ENCODE data around the gene CRACR2B.

CRACR2B gene

GRCh38 chr11:803770-804598 is 23.7 kb upstream of the CRACR2B start:
- Histone ChIP-seq H3K27ac (ENCODE audit: low read depth, low read length) (peak overlapping the region; percentile 62), H3K4me1 (ENCODE audit: insufficient read depth, low read length) (peaks cover 18% of the 10 kb centered on the region), H3K4me3 (ENCODE audit: low read depth in 1 of 2, low read length in 2 of 2) (peak overlapping the region; percentile 70 to 73), H3K9ac (ENCODE audit: low read length) (no peak overlapping the region), H3K27me3 (ENCODE audit: control insufficient read depth in 1 of 2, insufficient read depth in 2 of 2, low read length in 2 of 2) (no peaks in the 10 kb centered on the region), H3K9me3 (ENCODE audit: low read length) (no peaks in the 10 kb centered on the region), H3K36me3 (ENCODE audit: insufficient read depth, low read length) (no peaks in the 10 kb centered on the region)

- no peak overlapping the region for H3K9ac ChIP-seq (ENCODE audit: low read length)
- H3K27me3 ChIP-seq (ENCODE audit: control insufficient read depth in 1 of 2, insufficient read depth in 2 of 2, low read length in 2 of 2): no peaks in the 10 kb centered on the region
- peak overlapping the region; percentile 62 for H3K27ac ChIP-seq (ENCODE audit: low read depth, low read length)
- peak overlapping the region; percentile 70 to 73 for H3K4me3 ChIP-seq (ENCODE audit: low read depth in 1 of 2, low read length in 2 of 2)
- peaks cover 18% of the 10 kb centered on the region for H3K4me1 ChIP-seq (ENCODE audit: insufficient read depth, low read length)
- no peaks in the 10 kb centered on the region for H3K36me3 ChIP-seq (ENCODE audit: insufficient read depth, low read length)
- no peaks in the 10 kb centered on the region for H3K9me3 ChIP-seq (ENCODE audit: low read length)
These were observed 23.1 kb upstream of the CRACR2B start for GRCh38 chr11:804599-804964.

GRCh38 chr11:808427-809286 is 19.1 kb upstream of the CRACR2B start:
- H3K27ac ChIP-seq (ENCODE audit: low read depth, low read length): peak overlapping the region; percentile 89
- H3K36me3 ChIP-seq (ENCODE audit: insufficient read depth, low read length): peaks cover 26% of the 10 kb centered on the region
- no peaks in the 10 kb centered on the region for H3K27me3 ChIP-seq (ENCODE audit: control insufficient read depth in 1 of 2, insufficient read depth in 2 of 2, low read length in 2 of 2)
- H3K9me3 ChIP-seq (ENCODE audit: low read length): no peaks in the 10 kb centered on the region
- H3K4me1 ChIP-seq (ENCODE audit: insufficient read depth, low read length): peaks cover 34% of the 10 kb centered on the region
- peak overlapping the region; percentile 98 for H3K9ac ChIP-seq (ENCODE audit: low read length)
- peak overlapping the region; percentile 78 to 82 for H3K4me3 ChIP-seq (ENCODE audit: low read depth in 1 of 2, low read length in 2 of 2)

- no peaks in the 10 kb centered on the region for H3K27me3 ChIP-seq (ENCODE audit: control insufficient read depth in 1 of 2, insufficient read depth in 2 of 2, low read length in 2 of 2)
- H3K9ac ChIP-seq (ENCODE audit: low read length): peak within 1 kb of the TSS; percentile 98
- peaks cover 26% of the 10 kb centered on the region for H3K4me1 ChIP-seq (ENCODE audit: insufficient read depth, low read length)
- H3K9me3 ChIP-seq (ENCODE audit: low read length): no peaks in the 10 kb centered on the region
- H3K4me3 ChIP-seq (ENCODE audit: low read depth in 1 of 2, low read length in 2 of 2): peak within 1 kb of the TSS; percentile 78 to 82
- peak within 1 kb of the TSS; percentile 89 for H3K27ac ChIP-seq (ENCODE audit: low read depth, low read length)
- H3K36me3 ChIP-seq (ENCODE audit: insufficient read depth, low read length): peaks cover 26% of the 10 kb centered on the region
These were observed 18.3 kb upstream of the CRACR2B start, which contains the start of gene RPLP2 for GRCh38 chr11:809287-810039. Gene RPLP2, plus strand, starts transcription at chr11:809967. Its CDS starts 268 bp downstream, at chr11:810235.

GRCh38 chr11:810040-810567 is 17.6 kb upstream of the CRACR2B start:
- peak overlapping the region; percentile 78 to 82 for H3K4me3 ChIP-seq (ENCODE audit: low read depth in 1 of 2, low read length in 2 of 2)
- H3K36me3 ChIP-seq (ENCODE audit: insufficient read depth, low read length): peaks cover 26% of the 10 kb centered on the region
- peak overlapping the region; percentile 89 for H3K27ac ChIP-seq (ENCODE audit: low read depth, low read length)
- peaks cover 22% of the 10 kb centered on the region for H3K4me1 ChIP-seq (ENCODE audit: insufficient read depth, low read length)
- H3K9me3 ChIP-seq (ENCODE audit: low read length): no peaks in the 10 kb centered on the region
- no peaks in the 10 kb centered on the region for H3K27me3 ChIP-seq (ENCODE audit: control insufficient read depth in 1 of 2, insufficient read depth in 2 of 2, low read length in 2 of 2)
- peak overlapping the region; percentile 98 for H3K9ac ChIP-seq (ENCODE audit: low read length)

GRCh38 chr11:811446-812245 is 16.1 kb upstream of the CRACR2B start:
- Histone ChIP-seq H3K4me3 (ENCODE audit: low read depth in 1 of 2, low read length in 2 of 2) (no peak overlapping the region), H3K27me3 (ENCODE audit: control insufficient read depth in 1 of 2, insufficient read depth in 2 of 2, low read length in 2 of 2) (no peaks in the 10 kb centered on the region), H3K27ac (ENCODE audit: low read depth, low read length) (no peak overlapping the region), H3K36me3 (ENCODE audit: insufficient read depth, low read length) (peaks cover 26% of the 10 kb centered on the region), H3K9ac (ENCODE audit: low read length) (peak overlapping the region; percentile 98), H3K9me3 (ENCODE audit: low read length) (no peaks in the 10 kb centered on the region), H3K4me1 (ENCODE audit: insufficient read depth, low read length) (peaks cover 22% of the 10 kb centered on the region)

- H3K27ac ChIP-seq (ENCODE audit: low read depth, low read length): no peak overlapping the region
- H3K36me3 ChIP-seq (ENCODE audit: insufficient read depth, low read length): peaks cover 26% of the 10 kb centered on the region
- no peak overlapping the region for H3K4me3 ChIP-seq (ENCODE audit: low read depth in 1 of 2, low read length in 2 of 2)
- H3K9ac ChIP-seq (ENCODE audit: low read length): no peak overlapping the region
- peaks cover 22% of the 10 kb centered on the region for H3K4me1 ChIP-seq (ENCODE audit: insufficient read depth, low read length)
- no peaks in the 10 kb centered on the region for H3K9me3 ChIP-seq (ENCODE audit: low read length)
- no peaks in the 10 kb centered on the region for H3K27me3 ChIP-seq (ENCODE audit: control insufficient read depth in 1 of 2, insufficient read depth in 2 of 2, low read length in 2 of 2)
These were observed 15.3 kb upstream of the CRACR2B start for GRCh38 chr11:812390-812789.

- no peak overlapping the region for H3K27ac ChIP-seq (ENCODE audit: low read depth, low read length)
- H3K27me3 ChIP-seq (ENCODE audit: control insufficient read depth in 1 of 2, insufficient read depth in 2 of 2, low read length in 2 of 2): no peaks in the 10 kb centered on the region
- H3K4me1 ChIP-seq (ENCODE audit: insufficient read depth, low read length): peaks cover 22% of the 10 kb centered on the region
- no peak overlapping the region for H3K4me3 ChIP-seq (ENCODE audit: low read depth in 1 of 2, low read length in 2 of 2)
- no peak overlapping the region for H3K9ac ChIP-seq (ENCODE audit: low read length)
- H3K9me3 ChIP-seq (ENCODE audit: low read length): no peaks in the 10 kb centered on the region
- H3K36me3 ChIP-seq (ENCODE audit: insufficient read depth, low read length): peaks cover 26% of the 10 kb centered on the region
These were observed 14.7 kb upstream of the CRACR2B start for GRCh38 chr11:813072-813455.

GRCh38 chr11:813456-814096 is 14.1 kb upstream of the CRACR2B start:
- H3K4me3 ChIP-seq (ENCODE audit: low read depth in 1 of 2, low read length in 2 of 2): no peak overlapping the region
- H3K9me3 ChIP-seq (ENCODE audit: low read length): no peaks in the 10 kb centered on the region
- peaks cover 26% of the 10 kb centered on the region for H3K36me3 ChIP-seq (ENCODE audit: insufficient read depth, low read length)
- H3K4me1 ChIP-seq (ENCODE audit: insufficient read depth, low read length): peaks cover 22% of the 10 kb centered on the region
- H3K9ac ChIP-seq (ENCODE audit: low read length): no peak overlapping the region
- H3K27me3 ChIP-seq (ENCODE audit: control insufficient read depth in 1 of 2, insufficient read depth in 2 of 2, low read length in 2 of 2): no peaks in the 10 kb centered on the region
- H3K27ac ChIP-seq (ENCODE audit: low read depth, low read length): no peak overlapping the region
